HG03521 (cell line): ENCODE results near the gene RWDD4.
A peak's percentile ranks its signal among the peaks of the same experiment; 100 is the strongest.

Experiments
- ATAC-seq: cut with Tn5 transposase; IDR thresholded peaks from one replicate; pipeline ENCODE4 v1.9.1; 2021; ENCODE audit warnings: mild to moderate bottlenecking, moderate library complexity; ENCODE audit not compliant: unreplicated experiment

Gene RWDD4

DNA sequence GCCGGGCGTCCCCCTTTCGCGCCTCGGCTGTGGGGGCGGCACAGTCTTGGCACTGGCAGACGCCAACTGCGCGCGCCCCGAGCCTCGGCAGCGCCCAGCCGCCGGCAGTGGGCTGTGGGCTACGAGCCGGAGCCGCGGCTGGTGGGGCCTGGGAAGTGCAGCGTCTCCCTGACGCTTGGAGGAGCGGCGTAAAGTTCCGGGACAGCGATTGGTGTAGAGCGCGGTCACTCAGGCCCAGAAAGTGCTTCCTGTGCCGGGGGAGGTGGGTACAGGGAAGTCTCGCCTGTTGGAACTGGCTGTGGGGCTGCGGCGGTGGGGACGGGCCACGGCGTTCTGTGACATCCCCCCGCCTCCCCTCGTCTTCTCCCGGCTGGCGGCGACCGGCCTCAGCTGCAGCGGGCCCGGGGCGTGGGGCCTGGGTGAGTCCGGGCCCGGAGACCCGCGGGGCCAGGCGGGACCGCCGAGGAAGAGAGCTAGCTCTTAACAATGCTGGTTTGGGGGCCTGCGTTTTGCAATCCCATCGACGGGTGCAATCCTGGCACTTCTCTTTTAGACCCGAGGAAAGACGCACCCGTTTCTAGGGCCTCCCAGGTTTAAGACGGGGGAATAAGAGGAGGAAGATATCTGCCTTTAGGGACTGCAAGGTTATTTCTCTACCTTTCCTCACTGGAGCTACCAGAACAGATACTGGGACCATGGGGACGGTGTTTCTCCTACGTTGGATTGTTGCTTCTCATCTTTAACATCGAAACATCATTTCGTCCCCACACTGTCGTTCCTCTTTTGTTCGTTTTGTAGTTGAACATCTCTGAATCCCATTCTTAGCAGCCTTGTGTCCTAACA is at the start of gene RWDD4, which contains the start of gene TRAPPC11:
Gene RWDD4 (minus strand): TSS at position 157 of the 843 bp plus-strand sequence. CDS start 233 bp downstream, outside the sequence.
Gene TRAPPC11 (plus strand): TSS at position 265 of the 843 bp plus-strand sequence. CDS start 4,575 bp downstream, outside the sequence.
- ATAC-seq, result peak; percentile 99

DNA sequence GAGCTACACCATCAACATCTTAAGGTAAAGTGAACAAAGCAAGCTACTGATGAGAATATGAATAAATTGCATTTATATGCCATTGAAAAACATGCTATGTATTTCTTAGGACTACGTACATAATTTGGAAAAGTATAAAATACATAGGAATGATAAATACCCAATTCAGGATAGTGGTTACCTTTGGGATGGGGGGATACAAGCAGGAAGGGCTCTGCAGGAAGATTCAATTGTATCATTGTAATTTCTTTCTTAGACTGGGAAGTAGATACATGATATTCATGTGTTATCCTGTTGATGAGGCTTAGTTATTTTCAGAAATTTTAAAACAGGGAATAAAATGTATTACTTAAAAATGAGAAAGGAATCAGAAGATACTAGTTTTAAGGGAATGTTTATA is 43.5 kb upstream of the RWDD4 start:
- ATAC-seq, result no peak

DNA sequence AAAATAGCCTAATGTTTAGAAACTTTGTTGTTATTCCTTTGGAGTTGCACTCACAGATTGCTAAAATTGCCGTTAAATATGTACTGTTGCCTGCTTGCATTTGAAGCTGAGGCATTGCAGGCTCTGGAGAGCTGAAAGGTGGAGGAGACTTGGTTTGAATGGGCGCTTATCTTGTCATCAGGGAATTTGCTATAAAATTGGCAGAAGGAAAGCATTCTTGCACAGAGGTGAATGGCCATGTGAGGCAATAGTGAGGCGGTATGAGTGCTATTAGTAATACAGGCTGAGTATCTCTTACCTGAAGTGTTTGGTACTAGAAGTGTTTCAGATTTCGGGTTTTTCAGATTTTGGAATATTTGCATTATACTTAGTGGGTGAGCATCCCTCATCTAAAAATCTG is 41.4 kb upstream of the RWDD4 start:
- ATAC-seq, result no peak

DNA sequence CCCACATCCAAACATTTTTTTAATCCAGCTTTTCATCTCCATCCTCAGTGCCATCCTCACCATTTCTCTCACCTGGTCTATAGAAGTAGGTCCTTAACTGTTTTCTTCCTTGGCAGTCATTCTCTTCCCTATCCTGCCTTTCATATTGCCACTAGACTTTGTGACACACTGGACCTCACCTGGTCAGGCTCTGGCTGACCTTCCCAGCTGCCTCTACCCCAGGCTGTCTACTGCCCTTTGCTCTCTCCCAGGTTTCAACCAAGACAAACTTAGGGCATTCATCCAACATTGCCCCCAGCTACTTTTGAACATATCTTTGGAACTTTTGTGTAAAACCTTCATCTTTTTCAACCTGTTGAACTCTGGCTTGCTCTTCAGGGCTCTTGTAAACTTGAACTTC is 39.9 kb upstream of the RWDD4 start:
- ATAC-seq, result no peak

DNA sequence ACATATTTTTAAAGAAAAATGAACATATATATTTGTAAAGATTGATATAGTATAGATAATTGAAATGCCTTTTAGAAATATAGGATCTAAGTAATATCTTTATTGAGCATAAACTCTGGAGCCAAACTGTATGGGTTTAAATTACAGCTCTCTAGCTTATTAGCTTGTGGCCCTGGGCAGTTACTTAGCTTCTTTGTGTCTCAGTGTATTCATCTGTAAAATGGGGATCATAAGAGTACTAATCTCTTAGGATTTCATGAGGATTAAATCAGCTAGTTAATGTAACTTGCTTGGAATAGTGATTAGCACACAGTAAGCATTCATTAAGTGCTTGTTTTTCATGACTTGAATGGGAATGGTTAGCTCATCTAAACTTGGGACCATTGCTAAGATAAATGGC is 32.9 kb upstream of the RWDD4 start:
- no peak for ATAC-seq

DNA sequence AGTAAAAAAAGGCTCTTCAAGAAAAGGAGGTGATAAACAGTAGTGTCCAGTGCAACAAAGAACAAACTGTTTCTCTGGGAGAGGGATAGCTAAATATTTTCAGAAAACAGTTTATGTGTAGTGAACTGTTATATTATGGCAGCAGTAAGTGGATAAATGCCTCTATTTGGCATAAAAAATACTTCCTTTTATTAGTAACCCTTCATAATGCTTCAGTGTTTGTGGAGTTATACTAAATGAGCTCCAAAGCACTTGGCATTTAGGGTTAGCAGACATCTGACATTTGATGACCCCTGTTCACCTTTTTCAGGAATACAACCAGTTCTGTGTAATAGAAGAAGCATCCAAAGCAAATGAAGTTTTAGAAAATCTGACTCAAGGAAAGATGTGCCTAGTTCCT is 32.0 kb upstream of the RWDD4 start:
- no peak for ATAC-seq

DNA sequence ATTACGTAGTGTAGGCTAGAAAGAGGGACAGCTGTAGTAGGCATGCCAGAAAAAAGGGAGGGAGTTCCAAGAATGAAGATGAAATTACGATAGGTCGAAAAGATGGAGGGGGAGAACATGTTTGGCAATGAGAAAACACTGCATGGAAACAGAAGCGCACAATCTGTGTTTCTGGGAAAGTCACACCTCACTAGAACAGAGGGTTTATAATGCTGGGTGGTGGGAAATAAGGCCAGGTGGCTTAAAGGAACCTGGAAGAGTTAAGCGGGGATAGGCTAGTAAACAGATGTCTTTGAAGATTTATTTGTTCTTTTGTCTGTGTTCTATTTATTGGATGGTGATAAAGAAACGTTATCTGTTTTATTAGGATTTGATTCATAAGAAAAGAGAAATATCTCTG is 29.2 kb upstream of the RWDD4 start:
- no peak for ATAC-seq

DNA sequence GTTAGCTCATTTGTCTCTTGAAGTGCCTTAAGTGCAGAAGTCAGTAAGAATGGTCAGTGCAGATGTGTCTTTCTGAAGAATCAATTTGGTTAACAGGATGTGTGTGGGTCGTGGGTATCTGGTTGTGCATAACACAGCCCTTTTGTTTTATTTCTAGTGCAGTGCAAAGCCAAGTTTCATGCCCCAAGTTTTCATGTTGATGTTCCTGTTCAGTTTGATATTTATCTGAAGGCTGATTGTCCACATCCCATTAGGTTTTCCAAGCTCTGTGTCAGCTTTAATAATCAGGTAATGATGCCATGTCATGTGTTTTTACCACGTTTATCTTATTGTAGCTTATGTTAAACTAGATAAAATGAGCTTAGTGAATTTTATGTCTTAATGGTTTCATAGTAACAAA is 27.5 kb upstream of the RWDD4 start:
- no peak for ATAC-seq

DNA sequence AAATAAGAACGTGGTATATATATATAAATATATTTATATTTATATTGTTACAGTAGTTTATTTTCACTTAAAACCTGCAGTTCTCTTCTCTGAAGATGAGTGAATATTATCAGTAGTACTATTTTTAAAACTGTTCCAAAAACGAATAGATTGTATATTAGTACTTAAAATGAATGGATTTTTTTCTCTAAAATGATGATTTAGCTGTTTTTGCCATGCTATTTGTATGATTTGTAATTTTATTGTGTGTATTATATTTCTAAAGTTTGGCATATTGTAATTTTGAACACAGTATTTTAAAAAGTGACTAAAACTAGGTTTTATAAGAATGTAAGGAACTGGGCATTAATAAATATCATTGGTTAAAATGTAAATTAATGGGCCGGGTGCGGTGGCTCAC is 22.1 kb upstream of the RWDD4 start:
- no peak for ATAC-seq

DNA sequence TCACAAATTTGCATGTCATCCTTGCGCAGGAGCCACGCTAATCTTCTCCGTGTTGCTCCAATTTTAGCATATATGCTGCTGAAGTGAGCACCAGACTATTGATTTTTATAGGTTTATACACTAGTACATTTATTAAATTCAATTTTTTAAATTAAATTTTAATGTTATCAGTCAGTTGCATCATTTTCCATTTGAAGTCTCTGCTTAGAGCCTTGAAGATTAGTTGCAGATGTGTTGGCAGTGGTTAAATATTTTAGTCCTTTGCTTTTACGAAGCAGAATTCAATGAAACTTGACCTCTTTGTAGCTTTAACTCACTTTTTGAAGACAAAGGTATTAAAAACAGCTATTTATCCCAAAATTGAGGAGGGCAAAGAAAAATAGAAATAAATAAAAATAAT is 16.6 kb upstream of the RWDD4 start:
- no peak for ATAC-seq

DNA sequence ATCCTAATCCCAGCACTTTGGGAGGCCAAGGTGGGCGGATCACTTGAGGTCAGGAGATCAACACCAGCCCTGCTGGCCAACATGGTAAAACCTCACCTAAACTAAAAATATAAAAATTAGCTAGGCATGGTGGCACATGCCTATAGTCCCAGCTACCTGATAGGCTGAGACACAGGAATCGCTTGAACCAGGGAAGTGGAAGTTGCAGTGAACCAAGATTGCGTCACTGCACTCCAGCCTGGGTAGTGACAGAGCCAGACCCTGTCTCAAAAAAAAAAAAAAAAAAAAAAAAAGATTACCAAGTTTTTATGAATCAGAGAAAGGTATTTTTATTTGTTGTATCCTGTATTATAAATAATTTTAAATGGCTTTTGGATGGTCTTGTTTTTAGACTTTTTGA is 15.2 kb upstream of the RWDD4 start:
- no peak for ATAC-seq

DNA sequence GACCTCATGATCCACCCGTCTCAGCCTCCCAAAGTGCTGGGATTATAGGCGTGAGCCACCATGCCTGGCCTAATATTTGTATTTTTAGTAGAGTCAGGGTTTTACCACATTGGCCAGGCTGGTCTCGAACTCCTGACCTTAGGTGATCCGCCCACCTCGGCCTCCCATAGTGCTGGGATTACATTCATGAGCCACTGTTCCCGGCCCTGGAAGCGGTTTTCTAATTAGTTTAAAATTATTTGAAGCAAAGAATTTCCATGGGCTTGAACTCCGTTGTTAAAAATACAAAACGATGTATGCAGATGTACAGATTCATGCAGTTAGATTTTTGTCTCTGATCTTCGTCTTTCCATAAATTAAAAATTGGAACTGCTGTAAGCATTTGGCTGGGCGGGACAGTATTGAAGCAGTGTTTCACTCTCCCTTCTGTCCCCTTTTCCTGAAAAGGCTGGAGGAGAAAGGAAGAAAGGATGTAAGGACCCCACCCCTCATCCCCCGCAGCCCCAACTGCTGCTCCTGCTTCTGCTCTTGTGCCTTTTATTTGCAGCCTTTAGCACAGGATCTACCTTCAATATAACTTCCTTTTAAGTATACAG is 12.1 kb upstream of the RWDD4 start:
- no peak for ATAC-seq

DNA sequence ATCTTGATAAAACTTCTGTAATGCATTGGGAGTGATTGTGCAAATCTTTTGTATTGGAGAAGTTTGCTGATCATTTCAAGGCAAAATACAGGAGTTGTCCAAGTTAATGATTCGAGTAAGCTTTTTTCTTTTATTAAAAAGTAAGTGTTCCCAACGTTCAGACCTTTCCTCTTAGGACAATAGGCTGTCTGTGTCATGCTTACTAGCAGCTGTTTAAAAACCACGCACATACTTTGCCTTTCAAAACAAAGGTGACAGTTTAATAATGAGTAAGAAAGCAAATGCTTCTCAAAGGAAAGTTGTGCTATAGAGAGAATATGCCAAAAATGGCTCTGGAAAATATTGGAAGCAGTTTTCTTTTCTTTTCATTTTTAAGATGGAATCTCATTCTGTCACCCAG is 11.3 kb upstream of the RWDD4 start:
- ATAC-seq, result no peak

DNA sequence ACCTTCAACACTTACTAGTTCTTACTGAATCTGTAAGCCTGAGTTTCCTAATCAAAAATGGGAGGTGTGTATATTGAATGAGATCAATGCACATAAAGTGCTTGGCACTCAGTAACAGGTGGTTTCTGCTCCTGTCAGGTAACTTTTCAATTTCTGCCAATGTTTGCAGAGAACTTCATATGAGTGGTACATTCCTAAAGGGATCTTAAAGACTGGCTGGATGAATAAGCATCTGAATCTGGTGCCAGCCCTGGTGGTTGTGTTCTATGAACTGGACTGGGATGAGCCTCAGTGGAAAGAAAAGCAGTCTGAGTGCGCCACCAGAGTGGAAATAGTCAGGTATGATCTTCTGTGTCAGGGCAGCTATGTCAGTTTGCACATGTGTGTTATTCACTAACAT is 7.1 kb upstream of the RWDD4 start:
- no peak for ATAC-seq

DNA sequence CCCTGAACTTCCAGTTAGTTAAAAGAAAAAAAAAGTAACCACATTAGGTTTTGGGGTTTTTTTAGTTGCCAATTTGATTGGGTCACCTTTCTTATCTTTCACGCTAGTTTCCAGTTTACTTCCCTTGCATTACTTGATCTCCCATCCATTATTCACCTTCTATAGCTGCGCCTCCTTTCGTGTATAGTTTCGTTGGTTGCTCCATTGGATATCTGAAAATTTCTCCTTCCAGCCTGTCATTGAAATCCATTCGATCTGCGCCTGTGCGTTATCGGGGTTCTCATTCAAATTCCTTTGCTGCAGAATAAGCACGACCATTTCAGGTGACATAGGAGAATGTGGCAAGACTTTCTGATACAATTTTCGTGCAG is 872 bp upstream of the RWDD4 start:
- ATAC-seq, result no peak

DNA sequence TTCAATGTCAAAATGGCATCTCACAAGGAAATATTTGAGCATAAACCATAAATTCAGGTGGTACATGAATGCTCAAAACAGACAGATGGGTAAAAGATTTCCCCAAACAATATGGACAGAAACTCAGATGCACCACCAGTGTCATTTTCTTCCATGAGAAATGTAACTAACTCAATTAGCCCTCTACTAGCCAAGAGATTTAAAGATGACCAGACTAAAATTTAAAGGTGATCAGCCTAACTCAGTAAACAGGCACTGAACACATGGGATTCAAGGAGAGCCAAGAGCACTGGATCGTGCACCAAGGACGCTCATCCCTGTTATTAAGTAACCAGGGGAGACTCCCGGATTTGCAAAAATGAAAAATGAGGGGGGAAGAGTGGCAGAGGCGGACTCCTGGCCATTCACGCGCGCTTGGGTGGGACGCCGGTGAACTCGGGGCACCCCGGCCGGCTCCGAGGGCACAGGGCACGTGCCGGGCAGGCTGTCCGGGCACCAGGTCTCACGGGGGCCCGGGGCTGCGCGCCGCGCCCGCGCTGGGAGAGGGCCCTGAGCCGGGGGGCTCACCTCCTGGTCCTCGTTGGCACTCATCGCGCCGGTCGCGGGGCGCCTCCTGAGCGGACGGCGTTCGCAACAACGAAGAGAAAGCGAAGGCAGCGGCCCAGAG is 490 bp downstream of the RWDD4 start:
- no peak for ATAC-seq

DNA sequence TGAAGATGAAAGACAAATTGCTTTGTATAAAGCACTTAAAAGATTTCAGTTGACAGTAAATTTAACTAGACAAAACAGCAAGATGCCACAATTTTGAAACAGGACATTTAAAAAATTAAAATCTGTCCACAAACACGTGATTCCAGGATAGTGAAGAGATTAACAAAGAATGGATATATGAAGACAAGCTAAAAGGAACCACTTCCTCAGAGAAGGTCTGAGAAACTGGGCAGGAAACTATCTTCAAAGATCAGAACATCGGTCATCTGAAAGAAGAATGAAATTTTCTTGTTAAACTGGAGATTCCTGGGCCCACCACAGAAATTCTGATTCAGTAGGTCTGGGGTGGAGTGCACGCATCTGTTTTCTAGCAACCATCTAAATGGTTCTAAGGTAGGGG is 1.4 kb downstream of the RWDD4 start:
- ATAC-seq, result no peak

DNA sequence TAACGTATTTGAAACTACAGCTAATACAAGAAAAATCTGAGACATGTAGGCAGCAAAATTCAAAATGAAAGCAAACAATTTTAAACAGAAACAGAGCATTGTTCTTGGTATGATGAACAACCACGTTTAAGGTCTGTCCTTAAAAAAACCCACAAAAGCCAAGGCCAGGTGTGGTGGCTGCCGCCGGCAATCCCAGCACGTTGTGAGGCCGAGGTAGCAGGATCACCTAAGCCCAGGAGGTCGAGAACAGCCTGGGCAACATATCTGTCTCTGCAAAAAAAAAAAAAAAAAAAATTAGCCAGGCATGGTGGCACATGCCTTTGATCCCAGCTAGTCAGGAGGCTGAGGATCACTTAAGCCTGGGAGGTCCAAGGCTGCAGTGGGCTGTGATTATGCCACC is 13.7 kb downstream of the RWDD4 start:
- no peak for ATAC-seq

DNA sequence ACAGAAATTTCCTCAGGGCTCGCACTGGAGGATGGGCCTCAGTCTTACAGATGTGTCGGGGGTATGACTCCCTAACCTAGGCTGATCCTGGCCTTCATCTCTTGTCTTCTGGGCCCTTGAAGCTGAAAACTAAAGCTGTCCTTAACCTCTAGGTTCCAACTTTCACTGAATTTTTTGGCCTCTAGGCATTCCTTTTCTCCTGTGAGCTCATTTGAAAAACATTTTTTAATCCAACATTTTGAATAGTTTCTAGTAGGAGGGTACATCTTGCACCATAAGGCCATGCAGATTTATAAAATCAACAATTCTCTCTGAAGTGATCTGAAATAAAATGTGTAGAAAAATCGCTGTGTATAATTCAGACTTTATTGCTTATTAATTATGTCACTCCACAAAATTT is 19.7 kb downstream of the RWDD4 start:
- no peak for ATAC-seq

DNA sequence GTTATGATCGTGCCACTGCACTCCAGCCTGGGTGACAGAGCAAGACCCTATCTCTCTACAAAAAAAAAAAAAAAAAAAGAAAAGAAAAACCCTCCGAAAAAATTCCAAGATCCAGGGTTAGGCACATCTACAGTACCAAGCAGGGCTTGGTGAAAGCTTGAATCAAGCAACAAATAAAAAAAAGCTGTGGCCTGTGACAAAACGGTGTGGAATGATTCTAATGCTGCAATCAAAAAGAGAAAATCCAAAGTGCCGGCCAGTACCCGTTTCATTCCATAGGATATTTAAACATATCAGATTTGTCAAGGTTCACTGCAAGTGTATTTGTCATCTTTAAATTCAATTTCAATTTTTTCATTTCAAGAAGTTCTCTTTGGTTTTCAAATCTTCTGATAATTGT is 20.5 kb downstream of the RWDD4 start:
- ATAC-seq, result no peak

DNA sequence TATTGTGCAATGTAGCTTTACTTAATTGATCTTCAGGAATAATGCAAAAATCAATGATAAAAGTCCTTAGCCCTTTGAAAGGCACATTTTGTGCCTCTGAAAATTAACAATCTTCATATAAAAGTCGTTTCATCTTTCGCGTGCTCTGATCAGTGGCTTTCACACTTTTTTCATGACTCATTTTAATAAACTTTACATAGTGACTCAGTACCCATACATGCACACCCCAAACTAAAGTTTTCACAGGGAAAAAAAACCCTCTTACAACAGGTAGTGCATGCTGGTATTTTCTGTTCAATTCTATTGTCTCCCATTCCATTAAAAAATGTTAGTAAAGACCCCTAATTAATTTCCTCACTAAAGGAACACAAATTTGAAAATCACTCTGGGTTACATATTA is 21.5 kb downstream of the RWDD4 start:
- no peak for ATAC-seq

DNA sequence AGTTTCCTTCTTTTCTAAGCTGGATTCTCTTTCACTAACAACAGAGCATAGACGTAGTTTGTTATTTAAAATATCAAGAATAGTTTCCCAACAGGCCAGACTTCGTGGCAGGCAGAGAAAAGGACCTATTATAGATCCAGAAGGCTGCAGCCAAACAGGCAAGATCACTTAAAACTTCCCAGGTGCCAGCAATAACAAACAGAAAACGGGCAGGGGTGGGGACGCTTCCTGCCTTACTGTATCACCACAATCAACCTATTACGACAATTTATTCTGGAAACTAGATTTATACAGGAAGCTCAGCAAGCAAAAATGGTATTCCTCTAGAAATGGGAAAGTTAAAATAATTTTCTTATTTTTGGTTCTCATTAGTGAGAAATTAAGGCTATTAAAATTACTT is 22.1 kb downstream of the RWDD4 start:
- no peak for ATAC-seq
